GM13976 (cell line): ENCODE measurements around the gene P2RX5.

Experiments used
- DNase-seq: peaks from one replicate; pipeline ENCODE4 v3.0.0; 2012; ENCODE audit warnings: low spot score
- in situ Hi-C: fragments of 300-500 bp; cut with MboI; formaldehyde crosslinking; loops from one replicate; pipeline ENCODE4 v1.12.0; 2022; ENCODE audit warnings: low sequenced_read_pairs, mixed read lengths, inconsistent platforms; ENCODE audit not compliant: unreplicated experiment
- TF ChIP-seq, protein P1 (sequence below): IDR thresholded peaks from 2 replicates; pipeline ENCODE4 v1.5.1; 2012; ENCODE audit warnings: borderline replicate concordance, mild to moderate bottlenecking; ENCODE audit not compliant: insufficient read depth; ENCODE audit errors: extremely low read depth, missing control alignments, control extremely low read depth

The P2RX5 gene

GRCh38 chr17:3658784-3659449 is 37.0 kb downstream of the P2RX5 start:
- TF ChIP-seq, protein P1, sequence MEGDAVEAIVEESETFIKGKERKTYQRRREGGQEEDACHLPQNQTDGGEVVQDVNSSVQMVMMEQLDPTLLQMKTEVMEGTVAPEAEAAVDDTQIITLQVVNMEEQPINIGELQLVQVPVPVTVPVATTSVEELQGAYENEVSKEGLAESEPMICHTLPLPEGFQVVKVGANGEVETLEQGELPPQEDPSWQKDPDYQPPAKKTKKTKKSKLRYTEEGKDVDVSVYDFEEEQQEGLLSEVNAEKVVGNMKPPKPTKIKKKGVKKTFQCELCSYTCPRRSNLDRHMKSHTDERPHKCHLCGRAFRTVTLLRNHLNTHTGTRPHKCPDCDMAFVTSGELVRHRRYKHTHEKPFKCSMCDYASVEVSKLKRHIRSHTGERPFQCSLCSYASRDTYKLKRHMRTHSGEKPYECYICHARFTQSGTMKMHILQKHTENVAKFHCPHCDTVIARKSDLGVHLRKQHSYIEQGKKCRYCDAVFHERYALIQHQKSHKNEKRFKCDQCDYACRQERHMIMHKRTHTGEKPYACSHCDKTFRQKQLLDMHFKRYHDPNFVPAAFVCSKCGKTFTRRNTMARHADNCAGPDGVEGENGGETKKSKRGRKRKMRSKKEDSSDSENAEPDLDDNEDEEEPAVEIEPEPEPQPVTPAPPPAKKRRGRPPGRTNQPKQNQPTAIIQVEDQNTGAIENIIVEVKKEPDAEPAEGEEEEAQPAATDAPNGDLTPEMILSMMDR, result no peak
- DNase-seq, result no peak
- in situ Hi-C loops, result no loop called here

DNA sequence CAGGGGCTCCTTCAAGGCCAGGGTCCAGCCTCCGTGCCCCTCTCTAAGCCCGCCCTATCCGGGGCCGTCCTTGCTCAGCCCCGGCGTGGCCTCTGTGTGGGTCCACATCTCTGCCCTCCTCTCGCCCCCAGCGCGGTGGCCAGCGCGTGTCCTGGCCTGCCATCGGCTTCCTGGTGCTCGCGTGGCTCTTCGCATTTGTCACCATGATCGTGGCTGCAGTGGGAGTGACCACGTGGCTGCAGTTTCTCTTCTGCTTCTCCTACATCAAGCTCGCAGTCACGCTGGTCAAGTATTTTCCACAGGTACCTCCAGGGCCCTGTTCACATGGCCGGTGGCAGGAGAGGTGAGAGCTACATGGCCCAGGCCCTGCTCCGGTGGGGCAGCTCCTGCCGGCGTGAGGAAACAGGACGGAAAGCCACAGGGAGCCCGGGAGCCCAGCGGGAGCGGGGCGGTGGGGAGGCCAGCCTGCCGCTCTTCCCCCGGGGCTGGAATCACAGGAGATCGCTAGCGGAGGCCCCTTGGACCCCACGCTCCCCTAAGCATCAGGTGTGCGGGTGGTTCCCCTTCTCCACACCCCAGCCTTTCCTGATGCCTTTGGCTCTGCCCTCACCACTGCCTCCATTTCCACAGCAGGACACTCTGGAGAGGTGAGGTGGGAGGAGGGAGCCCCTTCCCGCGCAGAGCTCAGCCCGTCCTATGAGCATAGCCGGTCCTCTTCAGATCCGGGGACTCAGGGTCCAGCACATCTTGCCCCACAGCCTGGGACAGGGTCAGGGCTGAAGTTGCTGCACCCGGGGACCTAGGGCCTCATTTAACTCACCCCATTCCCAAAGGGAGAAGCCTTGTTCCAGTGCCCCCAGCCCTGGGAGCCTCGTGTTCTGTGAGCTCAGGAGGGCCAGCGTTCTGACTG is 37.8 kb downstream of the P2RX5 start:
- no peak for DNase-seq
- TF ChIP-seq, protein P1, result no peak
- in situ Hi-C loops, result no loop called here

- in situ Hi-C loops, result no loop called here
- no peak for DNase-seq
- TF ChIP-seq, protein P1, result no peak
These were observed 38.4 kb downstream of the P2RX5 start for GRCh38 chr17:3657588-3657869.

- TF ChIP-seq, protein P1, result no peak
These were observed 39.0 kb downstream of the P2RX5 start for GRCh38 chr17:3656755-3657587.

GRCh38 chr17:3656353-3656752 is 39.6 kb downstream of the P2RX5 start:
- TF ChIP-seq, protein P1, result no peak
- in situ Hi-C loops, result no loop called here
- DNase-seq, result no peak

More at GRCh38 chr17:3656755-3657587, 39.0 kb downstream of the P2RX5 start:
- no peak for DNase-seq
- in situ Hi-C loops, result no loop called here

DNA sequence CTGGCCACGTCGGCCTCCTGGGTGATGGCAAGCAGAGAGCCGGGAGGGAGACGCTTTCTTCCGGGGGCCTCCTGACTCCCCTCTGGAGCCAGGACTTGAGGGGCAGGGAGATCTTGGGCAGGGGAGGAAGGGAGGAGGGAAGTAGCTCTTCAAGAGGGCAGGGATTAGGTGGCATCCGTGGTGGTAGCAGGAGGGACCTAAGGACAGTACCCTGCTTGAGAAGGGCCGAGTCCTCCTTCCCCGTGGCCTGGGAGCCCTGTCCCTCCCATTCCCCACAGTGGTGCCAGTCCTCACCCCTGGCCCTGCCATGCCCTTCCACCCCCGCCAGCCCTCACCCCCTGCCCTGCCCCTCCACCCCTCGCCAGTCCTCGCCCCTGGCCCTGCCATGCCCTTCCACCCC is 40.2 kb downstream of the P2RX5 start:
- TF ChIP-seq, protein P1, result no peak
- DNase-seq, result no peak
- in situ Hi-C loops, result no loop called here
